ENCODE data around the gene NRXN3.

Gene NRXN3

GRCh38 chr14:78327426-78328221 is 157.5 kb downstream of the NRXN3 start:
- DNase-seq = no peak

- no peak for DNase-seq
Measured at GRCh38 chr14:78329371-78329770, 159.2 kb downstream of the NRXN3 start.

GRCh38 chr14:78335531-78335930 is 165.4 kb downstream of the NRXN3 start:
- no peak for DNase-seq

GRCh38 chr14:78340250-78340649 is 170.1 kb downstream of the NRXN3 start:
- no peak for DNase-seq

- DNase-seq = no peak
Measured at GRCh38 chr14:78341827-78342389, 171.7 kb downstream of the NRXN3 start.

GRCh38 chr14:78342879-78343278 is 172.7 kb downstream of the NRXN3 start:
- DNase-seq = no peak

- DNase-seq = no peak
Measured at GRCh38 chr14:78344290-78344689, 174.1 kb downstream of the NRXN3 start.

GRCh38 chr14:78345131-78345744 is 175.1 kb downstream of the NRXN3 start:
- no peak for DNase-seq

- DNase-seq = no peak
Measured at GRCh38 chr14:78346747-78347146, 176.6 kb downstream of the NRXN3 start.

GRCh38 chr14:78355109-78355508 is 184.9 kb downstream of the NRXN3 start:
- DNase-seq = no peak

GRCh38 chr14:78356391-78356790 is 186.2 kb downstream of the NRXN3 start:
- DNase-seq = no peak

- no peak for DNase-seq
Measured at GRCh38 chr14:78358591-78358990, 188.4 kb downstream of the NRXN3 start.

GRCh38 chr14:78359581-78359980 is 189.4 kb downstream of the NRXN3 start:
- DNase-seq = no peak

- no peak for DNase-seq
Measured at GRCh38 chr14:78363008-78363407, 192.8 kb downstream of the NRXN3 start.

GRCh38 chr14:78367355-78367754 is 197.2 kb downstream of the NRXN3 start:
- DNase-seq = no peak

GRCh38 chr14:78383060-78383459 is 212.9 kb downstream of the NRXN3 start:
- no peak for DNase-seq

- no peak for DNase-seq
Measured at GRCh38 chr14:78398216-78398615, 228.0 kb downstream of the NRXN3 start.

- no peak for DNase-seq
Measured at GRCh38 chr14:78399316-78399889, 229.2 kb downstream of the NRXN3 start.

- no peak for DNase-seq
Measured at GRCh38 chr14:78401866-78402265, 231.7 kb downstream of the NRXN3 start.

GRCh38 chr14:78403278-78403815 is 233.2 kb downstream of the NRXN3 start:
- DNase-seq = no peak

GRCh38 chr14:78405079-78405856 is 235.1 kb downstream of the NRXN3 start:
- no peak for DNase-seq

GRCh38 chr14:78412475-78412874 is 242.3 kb downstream of the NRXN3 start:
- no peak for DNase-seq

- DNase-seq = no peak
Measured at GRCh38 chr14:78414172-78414571, 244.0 kb downstream of the NRXN3 start.

All from T1000 (cell line).